ENCODE results near the gene PHF14. TPM values are rescaled to one million over a fixed set of nuclear protein-coding genes. Genes with fewer than 3 reads are reported as not detected.

The PHF14 gene
- total and polyA plus RNA-seq, 4 experiments from 2014 or later: 6.7 to 34.0 (median 22.6) TPM

- H3K27ac ChIP-seq (ENCODE audit: low read depth, low read length): no peak overlapping the region
- intact Hi-C loops (cut with micrococcal nuclease): no loop called here
- H3K4me1 Mint-ChIP-seq: peaks cover 21 to 32% (median 22%) of the 10 kb centered on the region in 4 donors
- H3K36me3 Mint-ChIP-seq: peaks cover 16 to 23% of the 10 kb centered on the region in 2 donors
- H3K27me3 Mint-ChIP-seq: no peaks in the 10 kb centered on the region
- peaks cover 0 to 2% (median 0%) of the 10 kb centered on the region in 8 donors for H3K9me3 Mint-ChIP-seq
- no peak overlapping the region for H3K4me3 ChIP-seq (ENCODE audit: low read length in 2 of 2)
- no peaks in the 10 kb centered on the region for H3K9me3 ChIP-seq (ENCODE audit: control insufficient read depth in 1 of 2, low read length in 2 of 2)
- peaks cover 9% of the 10 kb centered on the region for H3K4me1 ChIP-seq (ENCODE audit: insufficient read depth, low read length)
- no peaks in the 10 kb centered on the region for H3K36me3 ChIP-seq (ENCODE audit: insufficient read depth, low read length)
- no peaks in the 10 kb centered on the region for H3K27me3 ChIP-seq (ENCODE audit: insufficient read depth, low read length)
- CTCF ChIA-PET (ENCODE audit: partially characterized antibody): no interaction called here
- DNase-seq: no peak
- H3K27ac Mint-ChIP-seq: peak overlapping the region in 2 of 7 donors; percentile 69 to 77
- POLR2A ChIA-PET (ENCODE audit: partially characterized antibody): no interaction called here
- no peak overlapping the region for H3K4me3 Mint-ChIP-seq
These were observed 154.8 kb downstream of the PHF14 start for GRCh38 chr7:11128498-11128897.

GRCh38 chr7:11130012-11130411 is 156.3 kb downstream of the PHF14 start:
- no peak overlapping the region for H3K4me3 Mint-ChIP-seq
- H3K9me3 Mint-ChIP-seq: peaks cover 0 to 2% (median 0%) of the 10 kb centered on the region in 8 donors
- Histone ChIP-seq H3K4me1 (ENCODE audit: insufficient read depth, low read length) (peaks cover 9% of the 10 kb centered on the region), H3K9me3 (ENCODE audit: control insufficient read depth in 1 of 2, low read length in 2 of 2) (no peaks in the 10 kb centered on the region), H3K27ac (ENCODE audit: low read depth, low read length) (no peak overlapping the region), H3K36me3 (ENCODE audit: insufficient read depth, low read length) (no peaks in the 10 kb centered on the region), H3K27me3 (ENCODE audit: insufficient read depth, low read length) (no peaks in the 10 kb centered on the region), H3K4me3 (ENCODE audit: low read length in 2 of 2) (no peak overlapping the region)
- H3K36me3 Mint-ChIP-seq: peaks cover 18 to 33% of the 10 kb centered on the region in 2 donors
- ChIA-PET CTCF (ENCODE audit: partially characterized antibody) (no interaction called here), POLR2A (ENCODE audit: partially characterized antibody) (no interaction called here)
- H3K27me3 Mint-ChIP-seq: no peaks in the 10 kb centered on the region
- intact Hi-C loops (cut with micrococcal nuclease): no loop called here
- H3K27ac Mint-ChIP-seq: no peak overlapping the region
- H3K4me1 Mint-ChIP-seq: peaks cover 20 to 32% (median 21%) of the 10 kb centered on the region in 4 donors
- no peak for DNase-seq

GRCh38 chr7:11130601-11131000 is 156.9 kb downstream of the PHF14 start:
- H3K27ac Mint-ChIP-seq: no peak overlapping the region
- H3K4me1 Mint-ChIP-seq: peaks cover 20 to 30% (median 21%) of the 10 kb centered on the region in 4 donors
- peaks cover 9% of the 10 kb centered on the region for H3K4me1 ChIP-seq (ENCODE audit: insufficient read depth, low read length)
- no peak overlapping the region for H3K27ac ChIP-seq (ENCODE audit: low read depth, low read length)
- H3K36me3 ChIP-seq (ENCODE audit: insufficient read depth, low read length): no peaks in the 10 kb centered on the region
- H3K36me3 Mint-ChIP-seq: peaks cover 19 to 36% of the 10 kb centered on the region in 2 donors
- CTCF ChIA-PET (ENCODE audit: partially characterized antibody): no interaction called here
- intact Hi-C loops (cut with micrococcal nuclease): no loop called here
- peaks cover 0 to 2% (median 0%) of the 10 kb centered on the region in 8 donors for H3K9me3 Mint-ChIP-seq
- DNase-seq: no peak
- H3K4me3 Mint-ChIP-seq: no peak overlapping the region
- H3K4me3 ChIP-seq (ENCODE audit: low read length in 2 of 2): no peak overlapping the region
- H3K9me3 ChIP-seq (ENCODE audit: control insufficient read depth in 1 of 2, low read length in 2 of 2): no peaks in the 10 kb centered on the region
- no peaks in the 10 kb centered on the region for H3K27me3 ChIP-seq (ENCODE audit: insufficient read depth, low read length)
- POLR2A ChIA-PET (ENCODE audit: partially characterized antibody): no interaction called here
- no peaks in the 10 kb centered on the region for H3K27me3 Mint-ChIP-seq

GRCh38 chr7:11133436-11133959 is 159.8 kb downstream of the PHF14 start:
- H3K27ac Mint-ChIP-seq: no peak overlapping the region
- no peaks in the 10 kb centered on the region for H3K36me3 ChIP-seq (ENCODE audit: insufficient read depth, low read length)
- H3K4me3 ChIP-seq (ENCODE audit: low read length in 2 of 2): no peak overlapping the region
- no peak for DNase-seq
- ChIA-PET CTCF (ENCODE audit: partially characterized antibody) (no interaction called here), POLR2A (ENCODE audit: partially characterized antibody) (no interaction called here)
- no peak overlapping the region for H3K4me3 Mint-ChIP-seq
- peaks cover 19 to 36% of the 10 kb centered on the region in 2 donors for H3K36me3 Mint-ChIP-seq
- peaks cover 0 to 2% (median 0%) of the 10 kb centered on the region in 8 donors for H3K9me3 Mint-ChIP-seq
- no peaks in the 10 kb centered on the region for H3K27me3 Mint-ChIP-seq
- peaks cover 0 to 4% (median 2%) of the 10 kb centered on the region in 4 donors for H3K4me1 Mint-ChIP-seq
- no peaks in the 10 kb centered on the region for H3K4me1 ChIP-seq (ENCODE audit: insufficient read depth, low read length)
- H3K9me3 ChIP-seq (ENCODE audit: control insufficient read depth in 1 of 2, low read length in 2 of 2): no peaks in the 10 kb centered on the region
- no peaks in the 10 kb centered on the region for H3K27me3 ChIP-seq (ENCODE audit: insufficient read depth, low read length)
- intact Hi-C loops (cut with micrococcal nuclease): no loop called here
- H3K27ac ChIP-seq (ENCODE audit: low read depth, low read length): no peak overlapping the region

- peaks cover 0 to 2% (median 0%) of the 10 kb centered on the region in 8 donors for H3K9me3 Mint-ChIP-seq
- POLR2A ChIA-PET (ENCODE audit: partially characterized antibody): no interaction called here
- no peaks in the 10 kb centered on the region for H3K27me3 Mint-ChIP-seq
- Histone ChIP-seq H3K9me3 (ENCODE audit: control insufficient read depth in 1 of 2, low read length in 2 of 2) (no peaks in the 10 kb centered on the region), H3K27ac (ENCODE audit: low read depth, low read length) (no peak overlapping the region), H3K36me3 (ENCODE audit: insufficient read depth, low read length) (no peaks in the 10 kb centered on the region), H3K4me1 (ENCODE audit: insufficient read depth, low read length) (no peaks in the 10 kb centered on the region), H3K4me3 (ENCODE audit: low read length in 2 of 2) (no peak overlapping the region), H3K27me3 (ENCODE audit: insufficient read depth, low read length) (no peaks in the 10 kb centered on the region)
- intact Hi-C loops (cut with micrococcal nuclease): no loop called here
- CTCF ChIA-PET (ENCODE audit: partially characterized antibody): no interaction called here
- H3K4me3 Mint-ChIP-seq: no peak overlapping the region
- no peak overlapping the region for H3K27ac Mint-ChIP-seq
- H3K4me1 Mint-ChIP-seq: peaks cover 0 to 4% (median 2%) of the 10 kb centered on the region in 4 donors
- DNase-seq: no peak
- peaks cover 16 to 33% of the 10 kb centered on the region in 2 donors for H3K36me3 Mint-ChIP-seq
These were observed 161.9 kb downstream of the PHF14 start for GRCh38 chr7:11135573-11135972.

GRCh38 chr7:11141541-11141940 is 167.9 kb downstream of the PHF14 start:
- Mint-ChIP-seq H3K4me1 (peaks cover 0 to 2% (median 0%) of the 10 kb centered on the region in 4 donors), H3K4me3 (no peak overlapping the region), H3K9me3 (no peaks in the 10 kb centered on the region), H3K36me3 (peaks cover 5 to 15% of the 10 kb centered on the region in 2 donors), H3K27ac (no peak overlapping the region), H3K27me3 (no peaks in the 10 kb centered on the region)
- Histone ChIP-seq H3K36me3 (ENCODE audit: insufficient read depth, low read length) (no peaks in the 10 kb centered on the region), H3K4me1 (ENCODE audit: insufficient read depth, low read length) (no peaks in the 10 kb centered on the region), H3K4me3 (ENCODE audit: low read length in 2 of 2) (no peak overlapping the region), H3K27ac (ENCODE audit: low read depth, low read length) (no peak overlapping the region), H3K27me3 (ENCODE audit: insufficient read depth, low read length) (no peaks in the 10 kb centered on the region), H3K9me3 (ENCODE audit: control insufficient read depth in 1 of 2, low read length in 2 of 2) (no peaks in the 10 kb centered on the region)
- CTCF ChIA-PET (ENCODE audit: partially characterized antibody): no interaction called here
- no peak for DNase-seq
- intact Hi-C loops (cut with micrococcal nuclease): no loop called here
- POLR2A ChIA-PET (ENCODE audit: partially characterized antibody): no interaction called here

GRCh38 chr7:11153694-11154093 is 180.0 kb downstream of the PHF14 start:
- intact Hi-C loops (cut with micrococcal nuclease): no loop called here
- H3K27ac ChIP-seq (ENCODE audit: low read depth, low read length): no peak overlapping the region
- Mint-ChIP-seq H3K36me3 (peaks cover 2 to 3% of the 10 kb centered on the region in 2 donors), H3K27ac (no peak overlapping the region), H3K4me3 (no peak overlapping the region), H3K27me3 (no peaks in the 10 kb centered on the region), H3K4me1 (peaks cover 0 to 5% (median 2%) of the 10 kb centered on the region in 4 donors), H3K9me3 (peaks cover 0 to 3% (median 0%) of the 10 kb centered on the region in 8 donors)
- CTCF ChIA-PET (ENCODE audit: partially characterized antibody): no interaction called here
- H3K36me3 ChIP-seq (ENCODE audit: insufficient read depth, low read length): no peaks in the 10 kb centered on the region
- no peaks in the 10 kb centered on the region for H3K9me3 ChIP-seq (ENCODE audit: control insufficient read depth in 1 of 2, low read length in 2 of 2)
- H3K4me3 ChIP-seq (ENCODE audit: low read length in 2 of 2): no peak overlapping the region
- no peaks in the 10 kb centered on the region for H3K27me3 ChIP-seq (ENCODE audit: insufficient read depth, low read length)
- no peak for DNase-seq
- H3K4me1 ChIP-seq (ENCODE audit: insufficient read depth, low read length): no peaks in the 10 kb centered on the region
- POLR2A ChIA-PET (ENCODE audit: partially characterized antibody): no interaction called here
